Gastroesophageal sphincter (tissue), 4 donors: ENCODE data around the gene FLYWCH1. TPM values are rescaled to one million over a fixed set of nuclear protein-coding genes. Genes with fewer than 3 reads are reported as not detected.
A peak's percentile ranks its signal among the peaks of the same experiment; 100 is the strongest.

Experiments
- ATAC-seq: fragments of 150-250 bp; one replicate; pipeline ENCODE4 v1.9.1; 2016; ENCODE audit warnings: mild to moderate bottlenecking, moderate library complexity
- H3K27ac ChIP-seq, 4 donors: fragments of 200-600 bp; sonication (generic) in 3 of 4; 1 replicate in 3 of 4; 2 replicates in 1 of 4; pipeline ENCODE4 v1.5.1; 2016 to 2019
- H3K27me3 ChIP-seq: fragments of 200-600 bp; sonication (generic); one replicate; pipeline ENCODE4 v1.5.1; 2019
- H3K36me3 ChIP-seq, 2 donors: fragments of 200-600 bp; sonication (generic); one replicate each; pipeline ENCODE4 v1.5.1; 2019; ENCODE audit warnings: control low read depth in 1 of 2
- H3K4me1 ChIP-seq, 3 donors: fragments of 200-600 bp; sonication (generic); 1 replicate in 2 of 3; 2 replicates in 1 of 3; pipeline ENCODE4 v1.5.1; 2016 to 2019; ENCODE audit warnings: control low read depth in 2 of 3
- H3K4me3 ChIP-seq, 2 donors: fragments of 200-600 bp; sonication (generic); one replicate each; pipeline ENCODE4 v1.5.1; 2019; ENCODE audit warnings: mild to moderate bottlenecking in 1 of 2, moderate library complexity in 1 of 2
- H3K9me3 ChIP-seq, 3 donors: fragments of 200-600 bp; sonication (generic); one replicate each; pipeline ENCODE4 v1.5.1; 2017 to 2019; ENCODE audit warnings: control low read depth in 2 of 3
- EP300 ChIP-seq: sonication (generic); formaldehyde crosslinking; IDR thresholded peaks from one replicate; pipeline ENCODE4 v1.6.1; 2017; ENCODE audit warnings: antibody characterized with exemption, mild to moderate bottlenecking
- POLR2A ChIP-seq, 2 donors: fragments of 450-650 bp; IDR thresholded peaks; one replicate each; pipeline ENCODE4 v1.6.1; 2017; ENCODE audit warnings: antibody characterized with exemption in 2 of 2, mild to moderate bottlenecking in 2 of 2, moderate library complexity in 1 of 2
- POLR2AphosphoS5 ChIP-seq: sonication (generic); formaldehyde crosslinking; IDR thresholded peaks from one replicate; pipeline ENCODE4 v1.6.1; 2017; ENCODE audit warnings: antibody characterized with exemption
- WGBS, 2 donors: methylation state at CpG; one replicate each; pipeline ENCODE4 v1.1.5; 2018; ENCODE audit warnings: low coverage in 1 of 2; 5-methylcytosine and 5-hydroxymethylcytosine counted together
- total RNA-seq, 4 donors: library from RNA; depleted of rRNA; stranded (reverse); fragments of >200 nt; gene quantifications; one replicate each; pipeline ENCODE4 v1.1.0, GENCODE V29; 2016
- TF ChIP-seq, protein P1 (sequence below), 4 experiments: fragments of 200-600 bp in 2 of 4; fragments of 450-650 bp in 2 of 4; sonication (generic) in 1 of 4; IDR thresholded peaks; one replicate each; pipeline ENCODE4 v1.5.1; 2017 to 2019; ENCODE audit warnings: antibody characterized with exemption in 4 of 4, mild to moderate bottlenecking in 2 of 4, moderate library complexity in 2 of 4

FLYWCH1 gene
- total RNA-seq: 10 to 100 TPM; 34.5 to 66.5 (median 51.2) TPM

- WGBS, 2 donors: 0% methylated on average over 3 of the region's 85 CpGs; no CpG with 5 or more reads in 1 of the 2 donors
- ATAC-seq: peak; percentile 98
- H3K27ac ChIP-seq: peak within 1 kb of the TSS; percentile 93 to 97 (median 96)
Measured at GRCh38 chr16:2911638-2912329, at the start of gene FLYWCH1. FLYWCH1 (plus strand) TSS chr16:2911931; CDS start chr16:2929686, 17,755 bp downstream.

GRCh38 chr16:2865651-2866050, 46.1 kb upstream of the FLYWCH1 start:
- 39 to 100% methylated on average over 1 to 3 of the region's 4 CpGs for WGBS, 2 donors
- TF ChIP-seq POLR2AphosphoS5: no peak
- no peak for TF ChIP-seq EP300
- no peak for TF ChIP-seq POLR2A (IDR thresholded peaks at IDR 0.05)
- TF ChIP-seq, protein P1, sequence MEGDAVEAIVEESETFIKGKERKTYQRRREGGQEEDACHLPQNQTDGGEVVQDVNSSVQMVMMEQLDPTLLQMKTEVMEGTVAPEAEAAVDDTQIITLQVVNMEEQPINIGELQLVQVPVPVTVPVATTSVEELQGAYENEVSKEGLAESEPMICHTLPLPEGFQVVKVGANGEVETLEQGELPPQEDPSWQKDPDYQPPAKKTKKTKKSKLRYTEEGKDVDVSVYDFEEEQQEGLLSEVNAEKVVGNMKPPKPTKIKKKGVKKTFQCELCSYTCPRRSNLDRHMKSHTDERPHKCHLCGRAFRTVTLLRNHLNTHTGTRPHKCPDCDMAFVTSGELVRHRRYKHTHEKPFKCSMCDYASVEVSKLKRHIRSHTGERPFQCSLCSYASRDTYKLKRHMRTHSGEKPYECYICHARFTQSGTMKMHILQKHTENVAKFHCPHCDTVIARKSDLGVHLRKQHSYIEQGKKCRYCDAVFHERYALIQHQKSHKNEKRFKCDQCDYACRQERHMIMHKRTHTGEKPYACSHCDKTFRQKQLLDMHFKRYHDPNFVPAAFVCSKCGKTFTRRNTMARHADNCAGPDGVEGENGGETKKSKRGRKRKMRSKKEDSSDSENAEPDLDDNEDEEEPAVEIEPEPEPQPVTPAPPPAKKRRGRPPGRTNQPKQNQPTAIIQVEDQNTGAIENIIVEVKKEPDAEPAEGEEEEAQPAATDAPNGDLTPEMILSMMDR (IDR thresholded peaks at IDR 0.05): no peak
- no peak for ATAC-seq
- no peaks in the 10 kb centered on the region for H3K36me3 ChIP-seq
- peaks cover 44% of the 10 kb centered on the region for H3K27me3 ChIP-seq
- no peak overlapping the region for H3K27ac ChIP-seq
- peaks cover 0 to 6% (median 0%) of the 10 kb centered on the region in 3 donors for H3K9me3 ChIP-seq
- no peak overlapping the region for H3K4me3 ChIP-seq
- peaks cover 0 to 13% (median 0%) of the 10 kb centered on the region in 3 donors for H3K4me1 ChIP-seq

More at GRCh38 chr16:2911638-2912329, at the start of gene FLYWCH1:
- no peaks in the 10 kb centered on the region for H3K27me3 ChIP-seq
- H3K4me3 ChIP-seq: peak within 1 kb of the TSS; percentile 88 to 93
- peaks cover 0 to 33% (median 9%) of the 10 kb centered on the region in 3 donors for H3K4me1 ChIP-seq
- H3K9me3 ChIP-seq: no peaks in the 10 kb centered on the region
- TF ChIP-seq POLR2A (IDR thresholded peaks at IDR 0.05) (peak; percentile 79 to 92), EP300 (no peak), POLR2AphosphoS5 (peak; percentile 75)
- TF ChIP-seq, protein P1 (IDR thresholded peaks at IDR 0.05): peak in 2 of 4 experiments; percentile 20 to 21
- peaks cover 0 to 32% of the 10 kb centered on the region in 2 donors for H3K36me3 ChIP-seq

- Histone ChIP-seq H3K4me3 (no peak overlapping the region), H3K9me3 (no peaks in the 10 kb centered on the region), H3K27ac (no peak overlapping the region), H3K27me3 (peaks cover 37% of the 10 kb centered on the region), H3K36me3 (no peaks in the 10 kb centered on the region), H3K4me1 (peaks cover 0 to 13% (median 0%) of the 10 kb centered on the region in 3 donors)
- TF ChIP-seq POLR2AphosphoS5 (no peak), EP300 (no peak), POLR2A (IDR thresholded peaks at IDR 0.05) (no peak)
- TF ChIP-seq, protein P1 (IDR thresholded peaks at IDR 0.05): no peak
- 83 to 100% methylated on average over 1 of the region's 4 CpGs for WGBS, 2 donors
- no peak for ATAC-seq
Measured at GRCh38 chr16:2866431-2866830, 45.3 kb upstream of the FLYWCH1 start.

GRCh38 chr16:2867661-2867986, 44.1 kb upstream of the FLYWCH1 start:
- peak overlapping the region; percentile 67 to 69 for H3K4me3 ChIP-seq
- H3K9me3 ChIP-seq: no peaks in the 10 kb centered on the region
- TF ChIP-seq, protein P1 (IDR thresholded peaks at IDR 0.05): no peak
- TF ChIP-seq POLR2A (IDR thresholded peaks at IDR 0.05) (no peak), POLR2AphosphoS5 (no peak), EP300 (no peak)
- 22 to 46% methylated on average over 6 to 7 of the region's 8 CpGs for WGBS, 2 donors
- peak overlapping the region; percentile 83 to 96 (median 92) for H3K27ac ChIP-seq
- H3K36me3 ChIP-seq: no peaks in the 10 kb centered on the region
- peaks cover 25% of the 10 kb centered on the region for H3K27me3 ChIP-seq
- ATAC-seq: no peak
- H3K4me1 ChIP-seq: peaks cover 0 to 13% (median 0%) of the 10 kb centered on the region in 3 donors
